ENCODE data around the gene MNT. TPM values are rescaled to one million over a fixed set of nuclear protein-coding genes. Genes with fewer than 3 reads are reported as not detected.

MNT gene
- polyA plus RNA-seq, 2 of the 4 experiments (the other 2 are of a cell fraction) = 4.5 to 25.9 TPM

- no peak for ATAC-seq
- no peaks in the 10 kb centered on the region for H3K9me3 ChIP-seq
- peaks cover 56% of the 10 kb centered on the region for H3K4me1 ChIP-seq
- peak overlapping the region; percentile 42 for H3K4me3 ChIP-seq
- H3K4me2 ChIP-seq = peak overlapping the region; percentile 99
- no peak for DNase-seq (ENCODE audit: low read depth in 1 of 2, low spot score in 1 of 2)
- POLR2A ChIA-PET = interaction anchor here (0.5 kb wide), 1 partner anchor 53 kb away, joined by 3 read pairs; no protein-coding TSS in a partner anchor
- CTCF ChIA-PET = interaction anchor here (1.0 to 24.9 kb wide), 4 partner anchors 11 to 29 kb away, joined by 3 to 1099 read pairs (median 10); partner anchors contain the start of gene MNT
- peak overlapping the region; percentile 95 to 97 for H3K27ac ChIP-seq
- WGBS (ENCODE audit: missing lambda C conversion rate) = 35% methylated on average over 7 of the region's 7 CpGs
- no peak for FAIRE-seq
- no peak for TF ChIP-seq MAX (IDR thresholded peaks at IDR 0.05)
- 0 out of 2 replicates have a peak, but pooled peaks have one; percentile 77 for TF ChIP-seq FOSB (CRISPR knock-in tag; IDR thresholded peaks at IDR 0.05)
- TF ChIP-seq SREBF2 (IDR thresholded peaks at IDR 0.05) = no peak
- no peak for TF ChIP-seq ZSCAN20 (CRISPR knock-in tag; IDR thresholded peaks at IDR 0.05)
- TF ChIP-seq FOXS1 (CRISPR knock-in tag; IDR thresholded peaks at IDR 0.05) = 0 out of 2 replicates have a peak, but pooled peaks have one; percentile 23
- 0 out of 2 replicates have a peak, but pooled peaks have one; percentile 6 for TF ChIP-seq EHF (CRISPR knock-in tag; IDR thresholded peaks at IDR 0.05)
- no peak for TF ChIP-seq E2F6 (IDR thresholded peaks at IDR 0.05; ENCODE audit: borderline replicate concordance, low read depth)
- TF ChIP-seq NPAS2 (CRISPR knock-in tag; IDR thresholded peaks at IDR 0.05; ENCODE audit: borderline replicate concordance) = no peak
- TF ChIP-seq SMC3 (IDR thresholded peaks at IDR 0.05) = no peak
- TF ChIP-seq ZFP36 (IDR thresholded peaks at IDR 0.05; ENCODE audit: borderline replicate concordance, partially characterized antibody) = no peak
- TF ChIP-seq TP53 (CRISPR knock-in tag; IDR thresholded peaks at IDR 0.05) = peak; percentile 60; the same call in 1 of the 2 replicates
Observed at GRCh38 chr17:2396192-2396567, 4.7 kb downstream of the MNT start.

GRCh38 chr17:2395258-2396181 is 5.3 kb downstream of the MNT start:
- peaks cover 56% of the 10 kb centered on the region for H3K4me1 ChIP-seq
- H3K27ac ChIP-seq = peak overlapping the region; percentile 95 to 97
- H3K9me3 ChIP-seq = no peaks in the 10 kb centered on the region
- POLR2A ChIA-PET = interaction anchor here (0.5 kb wide), 1 partner anchor 53 kb away, joined by 3 read pairs; no protein-coding TSS in a partner anchor
- FAIRE-seq = no peak
- ATAC-seq = peak; percentile 1 to 11; a peak in 3 of 6 replicates
- H3K4me3 ChIP-seq = peak overlapping the region; percentile 42; the same call in 1 of the 3 replicates
- peak overlapping the region; percentile 99 for H3K4me2 ChIP-seq
- 62% methylated on average over 22 of the region's 28 CpGs for WGBS (ENCODE audit: missing lambda C conversion rate)
- CTCF ChIA-PET = interaction anchor here (0.6 to 24.9 kb wide), 5 partner anchors 10 to 28 kb away, joined by 3 to 1099 read pairs (median 3); partner anchors contain the start of gene MNT
- peak; percentile 51 to 92 for DNase-seq (ENCODE audit: low read depth in 1 of 2, low spot score in 1 of 2)
- TF ChIP-seq POLR2A (IDR thresholded peaks at IDR 0.05; ENCODE audit: low read length) = no peak
- TF ChIP-seq REST (IDR thresholded peaks at IDR 0.05) = no peak
- TF ChIP-seq FOSL2 (IDR thresholded peaks at IDR 0.05) = no peak
- no peak for TF ChIP-seq FOSL2 (CRISPR knock-in tag; IDR thresholded peaks at IDR 0.05)
- no peak for TF ChIP-seq CHD2 (IDR thresholded peaks at IDR 0.05; ENCODE audit: low read length, partially characterized antibody)
- TF ChIP-seq GATA3 (IDR thresholded peaks at IDR 0.05; ENCODE audit: borderline replicate concordance) = no peak
- no peak for TF ChIP-seq USF2 (IDR thresholded peaks at IDR 0.05)
- no peak for TF ChIP-seq CTCF (IDR thresholded peaks at IDR 0.05)
- TF ChIP-seq HES2 (IDR thresholded peaks at IDR 0.05) = no peak
- TF ChIP-seq MAFK (IDR thresholded peaks at IDR 0.05; ENCODE audit: partially characterized antibody) = peak; percentile 47
- TF ChIP-seq MYC (IDR thresholded peaks at IDR 0.05; ENCODE audit: borderline replicate concordance, low read length) = no peak
- no peak for TF ChIP-seq EHMT2 (IDR thresholded peaks at IDR 0.05; ENCODE audit: low read depth)
- no peak for TF ChIP-seq JUN (IDR thresholded peaks at IDR 0.05)
- TF ChIP-seq E2F6 (IDR thresholded peaks at IDR 0.05; ENCODE audit: borderline replicate concordance, low read depth) = no peak
- no peak; the same call in 1 of the 2 replicates for TF ChIP-seq MAX (IDR thresholded peaks at IDR 0.05)
- TF ChIP-seq RAD21 (conservative IDR thresholded peaks at IDR 0.05 in 1 of 2, IDR thresholded peaks at IDR 0.05 in 1 of 2) = no peak
- TF ChIP-seq POLR2AphosphoS2 (conservative IDR thresholded peaks at IDR 0.05; ENCODE audit: low read length) = peak; percentile 61; the same call in 1 of the 2 replicates
